SIG-M5 treated with dmso at 0.1 percent for 504 hours (cell line): Measurements from ENCODE around the gene FAM90A1.
"Not testable (repeated sequence)": the region's sequence is repeated elsewhere in the genome, so short reads cannot be mapped to it uniquely, and the experiment has no call there.

Source experiments
- DNase-seq: peaks from one replicate; lab custom pipeline; 2025; ENCODE audit not compliant: unreplicated experiment; lab: John Stamatoyannopoulos, UW

Gene FAM90A1, protein sequence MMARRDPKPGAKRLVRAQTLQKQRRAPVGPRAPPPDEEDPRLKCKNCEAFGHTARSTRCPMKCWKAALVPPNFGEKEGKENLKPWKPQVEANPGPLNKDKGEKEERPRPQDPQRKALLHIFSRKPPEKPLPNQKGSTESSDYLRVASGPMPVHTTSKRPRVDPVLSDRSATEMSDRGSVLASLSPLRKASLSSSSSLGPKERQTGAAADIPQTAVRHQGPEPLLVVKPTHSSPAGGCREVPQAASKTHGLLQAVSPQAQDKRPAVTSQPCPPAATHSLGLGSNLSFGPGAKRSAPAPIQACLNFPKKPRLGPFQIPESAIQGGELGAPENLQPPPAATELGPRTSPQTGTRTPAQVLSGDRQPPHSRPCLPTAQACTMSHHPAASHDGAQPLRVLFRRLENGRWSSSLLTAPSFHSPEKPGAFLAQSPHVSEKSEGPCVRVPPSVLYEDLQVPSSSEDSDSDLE

DNA sequence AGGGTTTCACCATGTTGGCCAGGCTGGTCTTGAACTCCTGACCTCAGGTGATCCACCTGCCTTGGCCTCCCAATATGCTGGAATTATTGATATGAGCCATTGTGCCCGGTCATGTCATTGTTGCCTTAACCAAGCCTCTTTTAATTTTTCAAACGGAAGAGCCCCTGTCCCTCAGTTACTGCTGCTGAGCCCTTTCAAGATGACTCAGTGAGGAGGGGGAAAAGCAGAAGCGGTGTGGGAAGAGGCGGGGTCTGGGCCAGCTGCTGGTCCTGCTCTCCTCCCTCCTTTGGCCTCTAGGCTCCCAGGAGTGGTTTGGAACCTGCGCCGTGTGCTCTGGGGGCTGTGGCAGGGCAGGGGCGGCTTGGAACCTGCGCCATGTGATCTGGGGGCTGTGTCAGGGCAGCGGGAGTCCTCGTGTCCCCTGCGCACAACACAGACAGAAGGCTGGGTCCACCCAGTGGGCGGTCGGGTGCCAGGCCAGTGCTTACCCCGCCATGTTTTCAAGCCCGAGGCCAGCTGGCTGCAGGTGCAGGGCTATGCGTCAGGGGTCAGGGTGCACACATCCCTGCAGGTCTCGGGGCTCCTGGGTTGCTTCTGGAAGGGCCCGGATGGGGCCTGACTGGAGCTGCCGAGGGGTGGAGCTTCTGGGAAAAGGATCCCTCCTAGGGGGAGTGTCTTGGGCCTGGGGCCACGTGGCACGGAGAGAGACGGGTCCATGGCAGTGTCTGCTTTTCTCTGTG, at the start of gene FAM90A1:
Gene FAM90A1, minus strand, starts transcription at position 627 of the 740 bp plus-strand sequence. CDS start 2,786 bp downstream, outside the sequence.
- peak; percentile 69 for DNase-seq

DNA sequence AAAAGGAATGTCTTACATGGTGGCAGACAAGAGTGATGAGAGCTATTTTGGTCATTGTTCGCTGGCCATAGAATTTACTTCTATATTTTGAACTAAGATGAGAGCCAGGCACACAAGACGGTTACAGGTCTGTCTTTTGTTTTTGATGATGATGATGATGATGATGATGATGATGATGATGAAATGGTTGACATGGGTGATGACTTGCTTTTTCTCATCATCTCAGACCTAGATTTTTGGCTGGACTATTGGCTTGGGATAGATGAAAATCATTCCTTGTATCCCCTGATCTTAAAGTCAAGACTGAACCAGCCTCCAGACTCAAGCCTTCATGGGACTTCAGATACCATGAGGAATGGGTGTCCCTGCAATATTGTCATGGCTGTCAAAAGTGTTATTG, 49.0 kb upstream of the FAM90A1 start:
- not testable (repeated sequence) for DNase-seq

DNA sequence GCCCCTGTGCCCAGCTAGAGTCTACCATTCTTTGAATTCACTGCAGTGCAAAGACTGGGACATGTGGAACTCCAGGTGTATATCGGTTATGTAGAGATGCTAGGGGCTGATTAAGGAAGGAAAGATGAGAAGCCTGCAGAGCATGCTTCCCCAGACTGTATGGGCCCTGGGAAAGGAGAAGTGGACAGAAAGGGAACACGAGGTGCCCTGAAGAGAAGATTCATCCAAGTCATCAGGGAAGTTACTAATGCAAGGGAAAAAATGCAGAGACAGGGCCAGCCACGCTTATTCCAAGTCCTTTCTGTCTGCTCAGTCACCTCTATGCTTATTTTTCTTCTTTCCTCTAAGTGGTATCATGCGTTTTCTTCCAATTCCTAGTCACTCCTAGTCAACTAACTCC, 39.3 kb upstream of the FAM90A1 start:
- peak; percentile 7 for DNase-seq

DNA sequence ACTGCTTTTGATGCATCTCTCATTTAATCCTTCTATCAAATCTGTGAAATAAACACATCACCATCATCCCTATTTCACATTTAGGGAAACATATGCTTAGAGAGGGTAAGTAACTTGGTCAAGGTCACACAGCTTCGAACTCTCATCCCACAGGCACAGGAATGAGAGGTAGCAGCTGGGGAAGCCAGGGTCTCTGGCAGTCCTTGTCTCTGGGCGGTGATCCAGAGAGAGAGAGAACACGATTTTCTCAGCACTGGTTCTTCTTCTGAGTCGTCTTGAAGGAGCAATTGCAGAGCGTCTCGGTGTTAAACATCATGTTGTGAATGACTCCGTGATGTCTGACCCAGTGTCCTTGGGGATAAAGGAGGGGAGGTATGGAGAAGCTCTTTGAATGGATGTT, 36.8 kb upstream of the FAM90A1 start:
- not testable (repeated sequence) for DNase-seq

DNA sequence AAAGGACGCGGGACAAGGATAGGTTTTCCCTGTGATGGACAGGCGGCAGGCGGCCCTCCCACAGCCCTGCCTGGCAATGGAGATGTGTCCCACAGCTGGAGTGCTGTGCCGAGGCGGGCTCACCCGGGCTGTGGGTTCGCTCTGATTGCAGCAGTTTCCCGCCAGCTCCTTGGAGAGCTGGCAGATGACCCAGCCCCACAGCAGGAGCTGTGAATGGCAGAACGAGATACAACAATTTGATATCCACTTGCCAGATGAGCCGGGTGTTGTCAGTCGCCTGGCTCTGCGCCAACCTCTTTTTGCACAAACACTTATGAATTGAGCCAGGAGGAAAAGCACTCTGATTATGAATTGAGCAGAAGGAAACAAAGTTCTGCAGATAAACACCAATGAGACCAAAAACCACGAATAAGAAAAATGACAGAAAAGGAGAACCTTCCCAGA, 33.7 kb upstream of the FAM90A1 start:
- DNase-seq: not testable (repeated sequence)

DNA sequence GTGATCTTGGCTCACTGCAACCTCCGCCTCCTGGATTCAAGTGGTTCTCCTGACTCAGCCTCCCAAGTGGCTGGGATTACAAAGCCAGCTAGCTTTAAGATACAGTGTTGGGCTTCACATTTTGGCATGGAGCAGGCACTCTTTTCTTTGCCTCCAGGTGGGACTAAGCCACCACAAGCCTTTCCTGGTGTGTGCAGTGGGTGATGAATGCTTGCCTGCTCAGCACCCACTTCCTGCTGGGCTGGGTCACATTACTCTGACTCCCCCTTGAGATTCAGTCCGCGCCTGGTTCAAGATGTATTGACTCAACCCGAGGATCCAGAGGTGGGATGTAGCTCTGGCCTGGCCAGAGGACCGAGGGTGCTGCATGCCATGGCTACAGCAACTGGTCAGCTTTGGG, 28.9 kb upstream of the FAM90A1 start:
- DNase-seq: not testable (repeated sequence)

DNA sequence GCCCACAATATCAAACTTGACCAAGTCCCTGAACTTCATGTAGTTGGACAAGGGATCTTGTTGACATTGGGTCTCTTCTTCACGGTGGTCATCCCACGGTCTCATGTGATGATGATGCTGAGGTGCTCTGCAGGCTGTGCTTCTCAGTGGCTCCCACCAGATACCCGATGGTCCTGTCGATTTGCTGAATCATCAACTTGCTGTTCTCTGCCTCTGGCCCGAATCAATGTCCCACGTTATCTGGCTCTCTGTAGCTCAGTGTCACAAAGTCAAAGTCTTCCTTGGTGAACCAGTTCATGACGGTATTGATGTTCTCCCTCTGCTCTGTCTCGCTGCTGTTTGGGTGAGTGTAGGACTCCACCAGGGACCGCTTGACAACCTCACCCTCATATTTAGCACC, 27.3 kb upstream of the FAM90A1 start:
- not testable (repeated sequence) for DNase-seq

DNA sequence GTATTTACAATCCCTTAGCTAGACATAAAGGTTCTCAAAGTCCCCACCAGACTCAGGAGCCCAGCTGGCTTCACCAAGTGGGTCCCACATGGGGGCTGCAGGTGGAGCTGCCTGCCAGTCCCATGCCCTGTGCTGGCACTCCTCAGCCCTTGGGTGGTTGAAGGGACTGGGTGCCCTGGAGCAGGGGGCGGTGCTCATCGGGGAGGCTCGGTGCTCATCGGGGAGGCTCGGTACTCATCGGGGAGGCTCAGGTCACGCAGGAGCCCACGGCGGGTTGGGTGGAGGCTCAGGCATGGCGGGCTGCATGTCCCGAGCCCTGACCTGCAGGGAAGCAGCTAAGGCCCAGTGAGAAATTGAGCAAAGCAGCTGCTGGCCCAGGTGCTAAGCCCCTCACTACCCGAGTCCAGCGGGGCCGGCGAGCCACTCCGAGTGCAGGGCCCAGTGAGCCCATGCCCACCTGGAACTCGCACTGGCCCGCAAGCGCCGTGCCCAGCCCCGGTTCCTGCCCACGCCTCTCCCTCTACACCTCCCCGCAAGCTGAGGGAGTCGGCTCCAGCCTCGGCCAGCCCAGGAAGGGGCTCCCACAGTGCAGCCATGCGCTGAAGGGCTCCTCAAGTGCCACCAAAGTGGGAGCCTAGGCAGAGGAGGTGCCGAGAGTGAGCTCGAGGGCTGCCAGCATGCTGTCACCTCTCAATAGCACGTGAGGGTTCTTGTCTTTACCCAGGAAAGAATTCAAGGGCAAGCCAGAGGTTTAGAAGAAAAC, 24.8 kb upstream of the FAM90A1 start:
- DNase-seq: not testable (repeated sequence)

DNA sequence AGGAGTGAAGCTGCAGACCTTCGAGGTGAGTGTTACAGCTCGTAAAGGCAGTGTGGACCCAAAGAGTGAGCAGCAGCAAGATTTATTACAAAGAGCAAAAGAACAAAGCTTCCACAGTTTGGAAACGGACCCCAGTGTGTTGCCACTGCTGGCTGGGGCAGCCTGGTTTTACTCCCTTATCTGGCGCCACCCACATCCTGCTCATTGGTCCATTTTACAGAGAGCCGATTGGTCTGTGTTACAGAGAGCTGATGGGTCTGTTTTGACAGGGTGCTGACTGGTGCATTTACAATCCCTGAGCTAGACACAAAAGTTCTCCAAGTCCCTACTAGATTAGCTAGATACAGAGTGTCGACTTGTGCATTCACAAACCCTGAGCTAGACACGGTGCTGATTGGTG, 24.2 kb upstream of the FAM90A1 start:
- DNase-seq: not testable (repeated sequence)

DNA sequence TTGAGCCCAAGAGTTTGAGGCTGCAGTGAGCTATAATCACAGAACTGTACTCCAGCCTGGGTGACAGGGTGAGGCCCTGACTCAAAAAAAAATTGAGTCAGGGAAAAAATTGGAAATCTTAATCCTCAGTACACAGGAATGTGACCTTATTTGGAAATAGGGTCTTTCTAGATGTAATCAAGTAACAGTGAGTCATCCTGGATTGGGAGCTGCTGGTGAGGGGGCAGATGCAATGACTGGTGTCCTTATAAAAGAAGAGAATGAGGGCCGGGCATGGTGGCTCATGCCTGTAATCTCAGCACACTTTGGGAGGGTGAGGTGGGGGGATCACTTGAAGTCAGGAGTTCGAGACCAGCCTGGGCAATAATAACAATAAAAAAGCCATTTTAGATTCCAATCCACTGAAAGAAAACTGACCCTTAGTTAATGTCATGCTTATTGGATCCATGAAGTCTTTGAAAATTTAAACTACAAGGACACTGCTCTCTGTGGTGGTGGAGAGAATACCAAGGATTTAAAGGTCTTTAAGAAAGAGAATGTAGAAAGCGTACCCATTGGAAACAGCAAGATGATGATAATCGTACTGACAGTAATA, 19.6 kb upstream of the FAM90A1 start:
- DNase-seq: peak; percentile 12

DNA sequence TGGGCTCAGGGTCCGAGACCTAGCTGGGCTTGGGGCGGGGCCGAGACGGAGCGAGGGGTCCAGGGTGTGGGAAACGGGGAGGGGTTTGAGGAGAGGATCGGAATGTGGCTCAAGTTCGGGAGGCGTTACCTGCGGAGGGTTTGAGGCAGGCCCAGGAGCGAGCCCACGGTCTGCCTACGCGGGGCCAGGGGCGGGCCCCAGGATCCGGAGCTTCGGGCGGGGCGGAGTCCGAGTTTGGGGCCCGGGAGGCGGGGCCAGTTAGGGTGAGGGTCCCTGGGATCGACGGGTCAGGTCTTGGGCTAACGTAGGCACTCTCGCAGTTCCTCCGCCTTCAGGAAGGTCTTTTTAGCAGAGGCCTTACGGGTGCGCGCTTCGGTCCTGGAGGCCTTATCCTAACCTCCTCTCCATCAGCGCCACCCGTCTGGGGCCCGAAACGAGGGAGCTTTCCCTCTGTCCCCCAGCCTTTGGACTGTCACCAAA, 16.3 kb upstream of the FAM90A1 start:
- peak; percentile 49 for DNase-seq

DNA sequence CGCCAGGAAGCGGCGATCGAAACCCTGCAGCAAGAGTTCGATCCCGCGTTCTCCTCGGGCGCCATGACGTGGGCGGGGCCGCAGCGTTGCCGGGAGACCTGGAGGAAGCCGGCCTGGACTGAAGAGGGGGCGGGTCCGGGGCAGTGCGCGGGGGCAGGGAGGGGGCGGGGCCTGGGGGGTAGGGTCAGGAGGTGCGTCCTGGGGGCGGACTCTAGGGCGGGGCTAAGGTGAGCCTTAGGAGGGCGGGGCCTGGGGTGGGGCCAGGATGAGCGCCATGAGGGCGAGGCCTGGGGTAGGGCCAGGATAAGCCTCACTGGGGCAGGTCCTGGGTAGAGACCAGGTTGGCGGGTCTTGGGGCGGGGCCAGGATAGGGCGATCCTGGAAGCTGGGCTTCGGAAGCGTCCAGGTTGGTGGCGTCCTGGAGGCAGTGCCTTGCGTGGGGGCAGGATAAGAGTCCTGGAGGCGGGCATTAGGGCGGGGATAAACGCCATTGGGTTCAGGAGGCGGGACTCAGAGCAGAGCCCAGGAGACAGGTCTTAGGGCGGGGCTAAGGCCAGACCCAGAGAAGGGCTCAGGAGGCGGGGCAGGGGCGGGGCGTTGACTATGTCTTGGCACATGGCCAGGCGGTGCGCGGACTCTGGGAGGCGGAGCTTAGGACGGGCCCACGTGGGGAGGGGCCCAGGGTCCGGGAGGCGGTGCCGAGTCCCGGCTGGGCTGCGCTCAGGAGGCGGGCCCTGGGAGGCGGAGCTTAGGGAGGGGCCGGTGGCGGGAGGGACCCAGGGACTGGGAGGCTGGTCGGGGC, 15.7 kb upstream of the FAM90A1 start:
- peak; percentile 89 for DNase-seq

DNA sequence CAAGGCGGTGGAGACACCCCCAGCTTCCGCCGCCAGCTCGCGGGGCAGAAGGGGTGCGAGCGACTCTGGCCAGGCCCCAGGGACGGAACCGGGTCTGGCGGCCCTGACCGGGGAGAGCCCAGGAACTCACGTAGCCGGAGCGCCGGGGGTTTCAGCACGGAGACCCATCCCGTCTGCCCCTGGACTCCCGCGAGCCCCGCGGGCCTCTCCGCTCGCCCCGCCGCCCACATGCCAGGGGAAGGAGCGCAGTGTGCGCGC, 15.1 kb upstream of the FAM90A1 start:
- DNase-seq: not testable (repeated sequence)

DNA sequence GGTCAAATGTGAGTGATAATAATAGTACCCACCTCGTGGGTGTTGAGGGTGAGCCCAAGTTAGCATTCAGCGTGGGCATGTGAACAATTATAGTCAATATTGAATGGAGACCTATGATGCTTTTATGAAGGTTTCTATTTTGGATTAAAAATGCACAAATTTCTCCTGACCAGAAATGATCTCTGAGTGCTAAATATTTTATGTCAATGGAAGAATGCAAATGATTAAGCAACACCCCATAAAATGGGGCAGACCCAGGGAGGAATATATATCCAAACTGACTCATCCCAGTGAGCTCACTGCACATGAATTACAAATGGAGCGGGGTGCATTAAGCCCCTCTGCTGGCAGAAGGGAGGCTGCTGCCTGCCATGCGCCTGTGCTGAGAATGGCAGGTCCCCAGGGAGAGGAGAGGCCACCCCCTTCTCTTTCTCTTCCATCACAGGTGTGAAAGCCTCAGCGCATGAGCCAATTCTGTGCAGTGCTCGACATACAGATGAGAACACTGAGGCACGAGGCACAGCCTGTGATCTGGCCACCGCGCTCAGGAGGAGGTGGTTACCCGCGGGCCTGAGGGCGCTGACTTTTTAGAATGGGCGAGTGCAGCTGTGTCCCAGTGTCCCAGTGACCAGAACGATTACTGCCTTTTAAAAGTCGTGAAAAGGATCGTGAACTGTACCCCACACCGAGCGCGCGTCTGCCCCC, 14.7 kb upstream of the FAM90A1 start:
- not testable (repeated sequence) for DNase-seq

DNA sequence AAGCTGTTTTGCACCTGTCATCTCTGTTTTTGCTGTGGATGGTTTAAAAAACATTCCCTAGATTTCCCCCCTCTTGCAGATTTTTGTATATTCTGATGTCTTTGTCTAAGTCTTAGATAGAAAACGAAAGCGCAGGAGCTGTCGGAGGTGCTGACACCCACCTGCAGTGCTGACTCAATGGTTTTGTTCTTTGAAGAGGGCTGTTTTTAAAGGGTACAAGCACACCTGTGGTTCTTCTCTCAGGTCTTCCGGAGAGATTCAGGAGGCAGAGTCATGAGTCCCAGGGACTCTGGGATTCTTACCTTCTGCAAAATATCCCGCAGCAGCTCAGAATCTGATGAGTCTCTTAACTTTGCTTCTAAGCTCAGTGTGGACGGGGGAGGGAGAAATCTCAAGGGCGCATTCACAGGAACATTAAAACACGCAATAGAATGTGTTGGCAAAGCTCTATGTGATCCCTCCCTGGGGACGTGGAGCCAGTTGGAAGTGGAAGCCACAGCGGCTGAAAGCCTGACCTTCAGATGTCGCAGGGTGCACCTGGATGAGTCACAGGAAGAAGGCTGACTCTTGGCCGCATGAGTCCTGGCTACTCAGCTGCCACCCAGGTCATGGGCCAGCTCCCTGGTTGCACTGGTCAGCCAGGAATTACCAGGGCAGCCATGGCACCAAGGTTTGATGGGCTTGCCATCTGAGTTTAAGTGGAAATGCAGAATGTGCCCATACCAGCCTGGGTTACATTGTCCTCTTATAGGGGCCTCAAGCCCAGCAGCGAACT, 13.1 kb upstream of the FAM90A1 start:
- DNase-seq: not testable (repeated sequence)

DNA sequence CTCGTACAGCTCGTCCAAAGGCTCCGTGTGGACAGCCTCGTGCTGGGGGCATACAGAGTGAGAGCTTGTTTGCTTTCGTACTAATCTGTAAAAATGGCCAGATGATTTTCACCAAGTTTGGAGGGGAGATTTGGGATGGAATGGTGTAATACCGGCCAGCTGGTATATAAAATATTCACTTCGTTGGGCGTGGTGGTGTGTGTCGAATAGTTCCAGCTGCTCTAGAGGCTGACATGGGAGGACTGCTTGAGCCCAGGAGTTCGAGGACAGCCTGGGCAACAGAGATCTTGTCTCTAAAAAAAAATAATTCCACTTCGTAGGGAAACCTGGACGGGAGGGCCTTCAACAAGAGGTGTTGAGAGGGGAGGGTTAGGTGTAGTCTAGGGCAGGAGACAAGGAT, 9.6 kb upstream of the FAM90A1 start:
- not testable (repeated sequence) for DNase-seq

DNA sequence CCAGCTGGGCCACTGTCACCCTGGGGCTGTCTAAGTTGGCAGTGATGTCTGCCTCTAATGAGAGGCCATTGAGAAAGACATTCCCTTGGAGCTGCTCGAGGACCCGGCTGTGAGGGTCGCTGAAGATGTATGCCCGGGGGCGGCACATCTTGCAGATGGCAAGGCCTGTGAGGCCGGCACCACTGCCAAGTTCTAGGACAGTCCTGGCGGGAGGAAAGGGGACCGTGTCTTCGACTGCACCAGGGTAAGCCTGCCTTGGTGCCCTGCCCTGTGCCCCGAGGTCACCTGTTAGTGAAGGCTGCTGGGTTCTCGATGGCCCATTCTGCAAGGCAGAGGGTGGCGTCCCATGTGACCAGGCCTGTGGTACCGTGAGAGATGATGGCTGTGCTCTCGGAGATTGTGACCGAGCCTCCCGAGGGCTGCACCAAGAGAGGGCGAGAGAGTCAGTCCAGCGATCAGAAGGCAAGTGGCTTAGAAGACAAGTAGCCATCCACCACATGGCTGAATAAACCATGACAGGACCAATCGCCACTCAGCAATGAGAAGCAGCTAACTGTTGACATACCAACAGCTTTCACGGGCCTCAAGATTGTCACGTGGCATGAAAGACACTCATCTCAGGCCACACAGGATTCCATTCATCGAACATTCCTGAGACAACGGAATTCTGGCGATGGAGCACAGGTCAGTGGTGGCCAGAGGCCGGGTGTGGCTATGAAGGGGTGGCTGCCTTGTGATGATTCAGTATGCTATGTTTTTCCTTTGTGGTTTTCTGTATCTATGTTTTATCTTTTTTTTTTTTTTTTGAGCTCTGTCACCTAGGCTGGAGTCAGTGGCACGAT, 8.1 kb upstream of the FAM90A1 start:
- not testable (repeated sequence) for DNase-seq

DNA sequence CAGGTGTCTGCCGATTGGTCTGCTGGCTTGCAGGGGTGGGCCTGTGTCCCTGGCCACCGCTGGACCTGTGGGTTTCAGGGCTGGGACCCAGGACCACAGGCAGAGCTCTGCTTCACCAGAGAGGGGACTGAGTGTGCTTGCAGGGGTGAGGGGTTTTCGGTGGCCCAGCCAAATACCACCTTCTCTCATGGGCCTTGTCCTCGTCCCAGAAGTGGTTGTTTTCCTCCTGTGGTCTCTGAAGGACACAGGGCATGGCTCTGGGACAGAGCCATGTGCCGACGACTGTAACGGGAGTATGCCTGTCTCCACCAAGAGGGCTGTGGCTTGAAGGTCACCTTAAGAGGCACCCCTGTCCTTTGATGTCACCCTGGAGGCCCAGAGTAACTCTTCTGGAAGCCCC, 7.3 kb upstream of the FAM90A1 start:
- DNase-seq: not testable (repeated sequence)
